Right forelimb (tissue), 1 donor: ENCODE results near the gene AKAP1.
A peak's percentile ranks its signal among the peaks of the same experiment; 100 is the strongest.
"Not testable (repeated sequence)": the region's sequence is repeated elsewhere in the genome, so short reads cannot be mapped to it uniquely, and the experiment has no call there.

Source experiments
- DNase-seq: peaks from one replicate; pipeline ENCODE4 v3.0.0-alpha.2; 2018

AKAP1 gene

DNA sequence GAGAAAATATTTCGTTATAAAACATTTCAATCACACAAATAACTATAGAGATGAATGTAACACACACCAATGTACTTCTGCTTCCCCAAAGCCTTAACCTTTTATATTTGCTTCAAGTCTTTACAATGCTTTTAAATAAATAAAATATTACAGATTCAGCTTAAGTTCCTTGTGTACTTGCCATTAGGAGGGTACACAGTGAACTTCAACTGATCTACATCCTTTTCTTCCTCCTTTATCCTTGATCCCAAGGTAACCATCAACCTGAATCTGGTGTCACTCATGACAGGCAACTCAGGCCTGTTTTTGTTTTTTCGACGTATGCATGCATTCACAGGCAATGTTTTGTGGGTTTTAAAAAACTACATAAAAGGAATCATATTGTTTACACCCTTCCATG lies 9.3 kb upstream of the AKAP1 start:
- no peak for DNase-seq

DNA sequence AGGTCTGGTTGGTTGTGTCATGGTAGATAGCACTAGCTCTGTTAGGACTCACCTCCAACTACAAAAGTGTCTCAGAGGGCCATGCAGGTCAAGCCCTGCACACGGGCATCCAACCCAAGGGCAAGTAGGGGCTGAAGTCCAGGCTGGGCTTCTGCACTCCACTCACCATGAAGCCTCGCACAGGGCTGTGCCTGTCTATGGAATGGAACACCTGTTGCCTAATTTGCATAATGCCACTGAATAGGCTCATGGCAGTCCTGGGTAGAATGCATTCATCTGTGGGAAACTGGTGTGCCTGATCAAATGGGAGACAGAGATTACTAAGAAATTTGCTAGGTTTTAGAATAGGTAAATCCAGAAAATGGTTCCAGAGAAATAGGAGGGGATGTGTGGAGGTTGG lies 8.0 kb upstream of the AKAP1 start:
- DNase-seq, result no peak

GRCh38 chr17:57078274-57078673 lies 6.8 kb upstream of the AKAP1 start:
- no peak for DNase-seq

- DNase-seq, result no peak
Measured at GRCh38 chr17:57080718-57081117, 4.3 kb upstream of the AKAP1 start.

DNA sequence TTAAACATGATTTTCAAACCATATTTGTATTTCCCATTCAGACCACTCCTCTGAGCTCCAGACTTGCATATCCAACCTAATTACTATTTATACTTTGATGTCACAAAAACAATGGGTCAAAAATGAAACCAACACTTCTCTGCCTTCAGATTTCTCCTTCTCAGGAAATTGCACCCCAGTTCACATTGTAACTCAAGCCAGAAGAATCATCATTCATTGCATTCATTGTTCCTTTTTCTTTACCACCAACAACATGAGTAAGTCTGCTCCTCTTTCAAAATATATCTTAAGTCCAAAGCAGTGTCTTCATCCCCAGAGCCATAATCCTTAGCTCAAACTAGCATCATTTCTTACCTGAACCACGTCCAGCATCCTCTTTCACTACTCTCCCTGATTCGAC lies 2.6 kb upstream of the AKAP1 start:
- DNase-seq, result no peak

DNA sequence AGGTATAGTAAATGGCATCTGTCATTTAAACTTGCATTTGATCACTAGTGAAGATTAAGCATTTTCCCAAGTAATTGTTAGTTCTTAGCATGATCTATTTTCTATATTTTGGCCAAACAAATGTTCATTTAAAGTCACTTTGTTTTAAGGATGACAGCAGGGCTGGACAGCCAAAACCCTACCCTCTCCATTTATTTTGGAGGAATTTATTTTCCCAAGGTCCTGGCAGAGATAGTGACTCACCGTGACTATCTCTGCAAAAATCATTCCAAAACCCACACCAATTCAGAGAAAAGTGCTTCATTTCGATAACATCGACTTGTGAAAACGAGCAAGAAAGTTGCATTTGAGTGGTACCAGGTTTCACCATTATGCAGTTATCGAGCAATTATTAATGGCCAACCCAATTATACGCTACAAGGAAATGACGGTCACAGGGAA lies 665 bp upstream of the AKAP1 start:
- no peak for DNase-seq

DNA sequence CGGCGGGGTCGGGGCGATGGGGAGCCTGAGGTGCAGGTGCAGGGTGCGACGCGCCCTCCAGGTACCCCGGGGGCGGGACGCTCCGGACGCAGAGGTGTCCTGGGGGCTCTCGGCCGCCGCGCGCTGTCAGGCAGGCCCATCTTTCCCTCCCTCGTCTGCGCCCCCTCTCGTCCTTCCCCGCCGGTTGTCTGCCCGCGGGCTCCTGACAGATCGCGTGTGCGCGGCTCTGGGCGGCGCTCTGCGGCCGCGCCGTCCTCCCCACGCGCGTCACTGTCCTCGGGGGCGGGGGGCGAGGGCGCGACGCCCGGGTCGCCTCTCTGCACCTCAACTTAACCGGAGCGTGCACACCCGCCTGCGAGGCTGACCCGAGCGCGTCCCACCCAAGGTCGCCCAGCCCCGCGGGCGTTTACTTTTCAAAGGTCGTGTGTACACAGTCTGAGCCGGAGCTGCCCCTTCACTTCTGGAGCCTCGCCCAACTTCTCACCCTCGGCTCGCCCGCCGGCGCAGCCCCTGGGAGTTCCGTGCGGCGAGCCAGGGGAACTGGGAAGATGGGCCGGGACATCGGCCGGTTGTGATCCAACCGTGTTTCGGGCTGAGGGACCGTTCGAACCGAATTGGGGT lies 512 bp downstream of the AKAP1 start:
- peak; percentile 69 for DNase-seq

GRCh38 chr17:57086069-57086930 lies 1.3 kb downstream of the AKAP1 start:
- no peak for DNase-seq

- DNase-seq, result no peak
Measured at GRCh38 chr17:57088298-57088697, 3.3 kb downstream of the AKAP1 start.

DNA sequence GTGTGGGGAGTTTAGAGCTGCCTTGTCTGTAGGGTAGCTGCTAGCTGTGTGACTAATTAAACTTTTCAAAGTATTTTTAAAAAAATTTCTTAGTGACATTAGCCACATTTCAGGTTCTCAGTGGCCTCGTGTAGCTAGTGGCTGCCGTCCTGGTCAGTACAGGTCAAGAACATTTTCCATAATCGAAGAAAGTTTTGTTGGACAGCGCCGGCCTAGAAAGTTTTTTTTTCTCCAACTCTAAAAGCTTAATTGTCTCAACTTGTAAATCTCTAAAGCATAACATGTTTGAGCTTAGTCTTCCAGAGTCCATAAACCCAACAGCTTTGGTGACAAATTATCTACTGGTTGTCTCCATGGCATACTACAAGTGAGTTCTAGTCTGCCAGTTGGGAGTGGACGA lies 4.3 kb downstream of the AKAP1 start:
- DNase-seq, result no peak

GRCh38 chr17:57090560-57091185 lies 5.6 kb downstream of the AKAP1 start:
- DNase-seq, result no peak

GRCh38 chr17:57091186-57091618 lies 6.2 kb downstream of the AKAP1 start:
- DNase-seq, result no peak

DNA sequence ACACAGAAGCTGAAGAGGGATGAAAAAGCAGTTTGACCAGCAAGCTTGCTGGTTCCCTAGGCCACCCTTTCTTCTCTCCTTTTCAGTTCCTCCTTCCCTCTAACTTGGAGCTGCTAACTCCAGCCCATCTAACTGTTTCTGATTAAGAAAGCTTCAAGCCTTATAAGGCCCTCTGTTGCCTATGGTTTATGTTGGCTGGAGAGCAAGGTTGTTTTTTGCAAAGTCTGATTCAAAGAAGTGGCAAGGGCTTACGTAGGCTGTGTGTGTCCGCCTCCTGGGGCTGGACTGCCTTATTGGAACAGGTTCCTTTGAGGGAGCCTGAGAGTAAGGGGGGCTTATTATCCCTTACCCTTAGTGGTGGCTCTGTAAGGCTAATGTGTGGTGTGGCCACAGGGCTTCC lies 7.1 kb downstream of the AKAP1 start:
- no peak for DNase-seq

GRCh38 chr17:57092779-57093178 lies 7.7 kb downstream of the AKAP1 start:
- DNase-seq, result no peak

DNA sequence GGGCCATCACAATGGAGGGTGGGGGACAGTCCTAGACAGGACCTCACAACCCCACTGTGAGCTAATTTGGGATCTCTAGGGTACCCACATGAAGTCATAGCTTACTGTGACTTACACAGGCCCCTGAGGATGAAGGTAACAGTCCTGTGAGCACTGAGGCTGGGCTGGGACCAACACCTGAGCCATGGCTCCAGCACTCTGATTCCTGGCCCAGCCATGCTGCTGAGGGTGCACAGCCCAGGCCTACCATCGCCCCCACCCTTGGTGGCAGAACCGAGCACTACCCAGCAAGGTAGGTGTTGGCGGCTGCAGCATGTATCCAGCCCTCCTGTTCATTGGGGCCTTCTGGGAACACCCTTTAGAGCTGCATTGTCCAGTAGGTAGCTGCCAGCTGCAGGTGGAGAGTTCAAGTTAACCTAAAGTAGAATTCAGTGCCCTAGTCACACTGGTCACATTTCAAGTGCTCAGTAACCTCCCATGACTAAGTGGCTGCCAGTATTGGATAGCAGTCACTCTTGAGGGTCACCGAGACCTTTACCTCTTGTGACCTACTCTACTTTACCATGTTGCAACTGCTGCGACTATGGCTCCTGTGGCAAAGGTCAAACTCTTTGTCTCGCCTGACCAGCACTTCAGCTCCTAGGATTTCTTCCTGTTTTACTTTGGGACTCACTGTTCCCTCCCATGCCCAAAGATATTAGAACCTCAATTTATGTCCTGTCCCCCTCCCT lies 11.6 kb downstream of the AKAP1 start:
- DNase-seq, result no peak

DNA sequence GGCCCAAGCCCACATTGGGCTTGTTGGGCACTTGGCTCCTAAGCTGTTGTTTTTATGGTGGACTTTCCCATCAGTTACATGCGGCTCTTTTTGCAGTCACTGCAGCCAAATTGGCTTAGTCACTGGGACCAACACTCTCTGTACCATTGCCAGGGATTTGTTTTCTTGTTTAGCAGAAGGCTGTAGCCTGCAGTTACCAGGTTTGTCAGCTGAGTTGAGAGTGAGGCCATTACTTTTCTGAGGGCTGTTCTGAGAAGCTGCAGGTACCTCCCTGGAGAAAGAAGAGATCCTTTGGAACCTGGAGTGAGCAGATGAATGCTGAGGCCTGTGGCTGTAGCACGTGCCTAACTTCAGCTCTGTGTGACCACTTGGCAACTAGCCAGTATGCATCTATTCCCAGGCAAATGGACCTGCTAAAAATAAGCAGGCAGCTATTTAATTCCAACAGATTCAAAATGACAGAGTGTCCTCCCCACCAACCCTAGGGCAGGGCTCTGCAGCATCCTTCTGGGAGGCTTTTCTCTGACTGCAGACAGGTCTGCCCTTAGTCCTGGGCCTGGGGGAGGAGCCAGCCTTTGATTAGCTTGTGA lies 12.9 kb downstream of the AKAP1 start:
- DNase-seq, result no peak

- no peak for DNase-seq
Measured at GRCh38 chr17:57099165-57099564, 14.1 kb downstream of the AKAP1 start.

DNA sequence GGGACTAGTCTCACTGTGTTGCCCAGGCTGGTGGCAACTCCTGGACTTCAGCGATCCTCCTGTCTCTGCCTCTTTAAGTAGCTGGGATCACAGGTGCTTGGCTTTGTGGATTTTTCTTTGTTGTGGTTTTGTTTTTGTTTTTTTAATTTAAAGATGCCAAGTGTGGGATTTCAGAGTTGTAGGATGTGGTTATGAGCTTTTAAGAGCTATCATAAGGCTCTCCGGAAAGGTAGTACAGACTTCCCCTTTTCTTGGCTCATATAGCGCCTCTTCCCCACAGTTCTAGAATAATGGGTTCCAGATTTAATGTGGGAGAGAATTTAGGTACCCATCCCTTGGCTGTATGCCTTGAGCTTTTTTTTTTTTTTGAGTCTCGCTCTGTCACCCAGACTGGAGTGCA lies 17.1 kb downstream of the AKAP1 start:
- DNase-seq, result no peak

DNA sequence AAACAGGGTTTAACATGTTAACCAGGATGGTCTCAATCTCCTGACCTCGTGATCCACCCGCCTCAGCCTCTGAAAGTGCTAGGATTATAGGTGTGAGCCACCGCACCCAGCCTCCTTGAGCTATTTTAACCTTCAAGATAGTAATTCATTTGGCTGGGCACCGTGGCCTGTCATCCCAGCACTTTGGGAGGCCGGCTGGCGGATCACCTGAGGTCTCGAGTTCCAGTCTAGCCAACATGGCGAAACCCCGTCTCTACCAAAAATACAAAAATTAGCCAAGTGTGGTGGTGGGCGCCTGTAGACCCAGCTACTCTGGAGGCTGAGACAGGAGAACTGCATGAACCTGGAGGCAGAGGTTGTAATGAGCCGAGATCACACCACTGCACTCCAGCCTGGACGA lies 17.6 kb downstream of the AKAP1 start:
- not testable (repeated sequence) for DNase-seq

GRCh38 chr17:57104461-57105175 lies 19.6 kb downstream of the AKAP1 start:
- no peak for DNase-seq

GRCh38 chr17:57105591-57105990 lies 20.5 kb downstream of the AKAP1 start:
- no peak for DNase-seq
